Gastroesophageal sphincter (tissue), 3 donors: Measurements from ENCODE around the gene ACOX3.

ENCODE experiments used
- EP300 ChIP-seq: sonication (generic); formaldehyde crosslinking; IDR thresholded peaks from one replicate; pipeline ENCODE4 v1.6.1; 2017; ENCODE audit warnings: antibody characterized with exemption, mild to moderate bottlenecking
- POLR2A ChIP-seq, 2 donors: fragments of 450-650 bp; IDR thresholded peaks; one replicate each; pipeline ENCODE4 v1.6.1; 2017; ENCODE audit warnings: antibody characterized with exemption in 2 of 2, mild to moderate bottlenecking in 2 of 2, moderate library complexity in 1 of 2
- TF ChIP-seq, protein P1 (sequence below), 4 experiments: fragments of 200-600 bp in 2 of 4; fragments of 450-650 bp in 2 of 4; sonication (generic) in 1 of 4; IDR thresholded peaks; one replicate each; pipeline ENCODE4 v1.5.1; 2017 to 2019; ENCODE audit warnings: antibody characterized with exemption in 4 of 4, mild to moderate bottlenecking in 2 of 4, moderate library complexity in 2 of 4

DNA sequence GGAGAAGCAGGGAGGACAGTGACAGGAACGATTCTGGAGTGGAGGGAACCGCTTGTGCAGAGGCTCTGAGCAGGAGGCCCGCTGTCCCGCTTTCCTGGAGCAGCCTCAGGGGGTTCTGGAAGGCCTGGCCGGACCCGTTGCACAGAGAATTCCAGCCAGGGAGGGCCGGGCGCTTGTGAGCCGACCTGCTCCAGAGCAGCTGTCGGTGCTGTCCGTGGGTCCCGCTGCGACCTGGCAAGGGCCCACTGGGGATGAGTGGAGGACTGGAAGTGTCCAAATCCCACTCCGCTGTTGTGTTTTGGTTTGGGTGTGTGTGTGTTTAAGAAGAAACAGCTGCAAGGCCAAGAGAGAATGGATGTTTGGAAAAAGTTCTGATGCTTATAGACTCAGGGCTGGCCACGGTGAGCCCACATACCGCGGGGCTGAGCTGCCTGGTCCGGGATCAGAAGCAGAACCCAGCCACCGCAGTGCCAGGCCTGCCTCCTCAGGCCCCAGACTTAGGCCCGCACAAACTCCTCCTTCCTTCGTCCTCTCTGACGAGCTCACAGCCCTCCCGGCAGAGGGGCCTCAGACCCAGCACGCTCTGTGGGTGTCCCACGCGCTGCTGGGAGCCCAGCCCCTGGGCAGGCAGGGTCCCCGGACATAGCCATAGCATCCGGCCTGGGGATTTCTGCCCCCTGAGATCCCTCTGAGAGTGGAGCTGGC is 97.1 kb downstream of the ACOX3 start:
- TF ChIP-seq, protein P1, sequence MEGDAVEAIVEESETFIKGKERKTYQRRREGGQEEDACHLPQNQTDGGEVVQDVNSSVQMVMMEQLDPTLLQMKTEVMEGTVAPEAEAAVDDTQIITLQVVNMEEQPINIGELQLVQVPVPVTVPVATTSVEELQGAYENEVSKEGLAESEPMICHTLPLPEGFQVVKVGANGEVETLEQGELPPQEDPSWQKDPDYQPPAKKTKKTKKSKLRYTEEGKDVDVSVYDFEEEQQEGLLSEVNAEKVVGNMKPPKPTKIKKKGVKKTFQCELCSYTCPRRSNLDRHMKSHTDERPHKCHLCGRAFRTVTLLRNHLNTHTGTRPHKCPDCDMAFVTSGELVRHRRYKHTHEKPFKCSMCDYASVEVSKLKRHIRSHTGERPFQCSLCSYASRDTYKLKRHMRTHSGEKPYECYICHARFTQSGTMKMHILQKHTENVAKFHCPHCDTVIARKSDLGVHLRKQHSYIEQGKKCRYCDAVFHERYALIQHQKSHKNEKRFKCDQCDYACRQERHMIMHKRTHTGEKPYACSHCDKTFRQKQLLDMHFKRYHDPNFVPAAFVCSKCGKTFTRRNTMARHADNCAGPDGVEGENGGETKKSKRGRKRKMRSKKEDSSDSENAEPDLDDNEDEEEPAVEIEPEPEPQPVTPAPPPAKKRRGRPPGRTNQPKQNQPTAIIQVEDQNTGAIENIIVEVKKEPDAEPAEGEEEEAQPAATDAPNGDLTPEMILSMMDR (IDR thresholded peaks at IDR 0.05), result no peak
- no peak for TF ChIP-seq POLR2A (IDR thresholded peaks at IDR 0.05)
- no peak for TF ChIP-seq EP300
